ENCODE measurements around the gene CSNK1G2. TPM values are rescaled to one million over a fixed set of nuclear protein-coding genes. Genes with fewer than 3 reads are reported as not detected.

Gene CSNK1G2
- total RNA-seq, 6 experiments from 2014 or later = 44.8 to 52.0 (median 51.1) TPM

DNA sequence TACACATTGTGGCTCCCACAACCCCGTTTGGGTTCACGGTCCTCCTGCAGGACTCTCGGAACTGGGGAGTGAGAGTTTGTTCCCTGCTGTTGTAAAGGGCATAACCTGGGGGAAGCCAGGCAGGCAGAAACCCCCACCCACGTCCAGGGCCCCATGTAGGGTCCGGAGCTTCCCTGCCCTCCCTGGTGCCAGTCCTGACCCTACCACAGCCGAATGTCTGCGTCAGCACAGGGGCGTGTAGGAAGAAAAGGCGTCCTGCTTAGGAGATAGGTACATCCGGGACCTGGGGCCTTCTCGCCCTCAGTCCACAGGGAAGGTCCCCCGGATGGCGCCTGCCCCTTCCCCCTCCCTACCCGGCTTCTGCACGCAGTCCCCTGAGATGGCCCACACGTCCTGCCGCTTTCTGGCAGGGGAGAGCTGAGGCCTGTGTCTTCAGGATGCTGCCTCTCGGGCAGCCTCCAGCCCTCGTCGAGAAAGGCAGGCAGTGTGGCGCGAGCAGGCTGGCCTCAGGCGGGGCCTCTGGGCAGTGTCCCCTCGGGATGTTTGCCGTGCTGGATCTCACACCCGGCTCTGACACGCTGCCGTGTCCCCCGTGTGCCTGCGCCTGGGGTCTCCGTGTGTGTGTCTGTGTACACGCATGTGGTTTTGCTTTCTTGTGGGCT is 19.1 kb downstream of the CSNK1G2 start:
- H3K27ac Mint-ChIP-seq = no peak overlapping the region

DNA sequence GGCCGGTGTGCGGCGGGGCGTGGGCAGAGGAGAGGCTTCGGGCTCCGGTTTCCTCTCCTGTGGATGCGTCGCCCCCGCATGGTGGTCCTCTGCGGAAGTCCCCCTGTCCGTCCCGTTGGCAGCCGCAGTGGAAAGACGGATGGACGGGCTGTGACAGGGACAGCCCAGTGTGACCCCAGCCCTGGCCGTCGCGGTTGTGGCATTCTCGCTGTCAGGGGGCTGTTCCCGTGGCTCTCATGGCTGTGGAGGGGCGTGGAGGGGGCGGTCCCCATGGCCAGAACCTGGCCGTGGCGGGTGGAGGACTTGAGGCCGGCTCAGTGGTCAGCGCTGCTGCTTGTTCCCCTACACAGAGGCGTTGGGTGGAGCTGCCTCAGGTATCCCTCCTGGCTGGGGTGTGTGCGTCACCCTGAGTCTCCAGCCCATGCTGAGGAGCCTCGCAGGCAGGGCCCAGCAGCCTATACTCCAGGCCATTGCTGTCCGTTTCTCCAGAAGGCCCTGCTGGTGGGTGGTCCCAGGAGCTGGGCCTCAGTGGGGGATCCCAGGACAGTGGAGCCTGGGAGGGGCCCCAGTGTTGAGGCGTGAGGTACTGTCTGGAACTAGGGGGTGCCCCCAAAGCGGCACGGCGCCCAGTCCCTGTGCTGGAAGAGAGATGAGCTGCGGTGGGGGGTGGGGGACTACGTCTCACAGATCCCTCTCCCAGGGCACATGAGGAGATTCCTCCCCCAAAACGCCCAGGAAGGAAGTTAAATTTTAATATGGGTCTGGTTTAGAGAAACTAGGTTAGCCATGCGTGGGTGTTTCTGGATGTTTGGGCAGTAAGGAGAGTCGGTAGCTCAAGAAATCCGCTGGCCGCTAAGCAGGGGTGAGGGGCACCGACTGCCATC is 20.3 kb downstream of the CSNK1G2 start:
- TF ChIP-seq, protein P1, sequence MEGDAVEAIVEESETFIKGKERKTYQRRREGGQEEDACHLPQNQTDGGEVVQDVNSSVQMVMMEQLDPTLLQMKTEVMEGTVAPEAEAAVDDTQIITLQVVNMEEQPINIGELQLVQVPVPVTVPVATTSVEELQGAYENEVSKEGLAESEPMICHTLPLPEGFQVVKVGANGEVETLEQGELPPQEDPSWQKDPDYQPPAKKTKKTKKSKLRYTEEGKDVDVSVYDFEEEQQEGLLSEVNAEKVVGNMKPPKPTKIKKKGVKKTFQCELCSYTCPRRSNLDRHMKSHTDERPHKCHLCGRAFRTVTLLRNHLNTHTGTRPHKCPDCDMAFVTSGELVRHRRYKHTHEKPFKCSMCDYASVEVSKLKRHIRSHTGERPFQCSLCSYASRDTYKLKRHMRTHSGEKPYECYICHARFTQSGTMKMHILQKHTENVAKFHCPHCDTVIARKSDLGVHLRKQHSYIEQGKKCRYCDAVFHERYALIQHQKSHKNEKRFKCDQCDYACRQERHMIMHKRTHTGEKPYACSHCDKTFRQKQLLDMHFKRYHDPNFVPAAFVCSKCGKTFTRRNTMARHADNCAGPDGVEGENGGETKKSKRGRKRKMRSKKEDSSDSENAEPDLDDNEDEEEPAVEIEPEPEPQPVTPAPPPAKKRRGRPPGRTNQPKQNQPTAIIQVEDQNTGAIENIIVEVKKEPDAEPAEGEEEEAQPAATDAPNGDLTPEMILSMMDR (IDR thresholded peaks at IDR 0.05) = no peak
- Mint-ChIP-seq H3K9me3 (no peaks in the 10 kb centered on the region), H3K27ac (no peak overlapping the region), H3K36me3 (ENCODE audit: low read depth) (no peaks in the 10 kb centered on the region), H3K4me3 (no peak overlapping the region), H3K4me1 (ENCODE audit: low read depth) (no peaks in the 10 kb centered on the region), H3K27me3 (ENCODE audit: insufficient read depth) (no peaks in the 10 kb centered on the region)
- no peak for DNase-seq

More for the DNA sequence above, 19.1 kb downstream of the CSNK1G2 start:
- TF ChIP-seq, protein P1 (IDR thresholded peaks at IDR 0.05) = no peak
- no peaks in the 10 kb centered on the region for H3K36me3 Mint-ChIP-seq (ENCODE audit: low read depth)
- H3K27me3 Mint-ChIP-seq (ENCODE audit: insufficient read depth) = no peaks in the 10 kb centered on the region
- no peak for DNase-seq
- H3K4me3 Mint-ChIP-seq = no peak overlapping the region
- no peaks in the 10 kb centered on the region for H3K9me3 Mint-ChIP-seq
- no peaks in the 10 kb centered on the region for H3K4me1 Mint-ChIP-seq (ENCODE audit: low read depth)

DNA sequence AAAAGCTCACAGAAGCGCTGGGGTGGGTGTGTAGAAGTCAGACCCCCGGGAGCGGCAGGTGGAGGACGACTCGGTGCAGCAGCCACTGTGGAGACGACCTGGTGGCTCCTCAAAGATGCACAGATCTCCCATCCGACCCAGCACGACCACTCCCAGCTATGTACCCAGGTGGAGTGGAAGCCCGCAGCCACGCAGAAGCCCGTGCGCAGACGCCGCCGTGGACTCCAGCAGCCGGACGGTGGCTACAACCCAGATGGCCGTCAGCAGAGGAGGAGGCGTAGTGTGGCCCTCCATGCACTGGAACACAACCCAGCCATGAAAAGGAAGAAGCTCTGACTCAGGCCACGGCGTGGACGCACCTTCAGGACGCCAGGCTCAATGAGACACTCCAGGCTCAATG is 21.7 kb downstream of the CSNK1G2 start:
- TF ChIP-seq, protein P1 (IDR thresholded peaks at IDR 0.05) = no peak
- Mint-ChIP-seq H3K36me3 (ENCODE audit: low read depth) (no peaks in the 10 kb centered on the region), H3K27ac (no peak overlapping the region), H3K4me3 (no peak overlapping the region), H3K4me1 (ENCODE audit: low read depth) (no peaks in the 10 kb centered on the region), H3K27me3 (ENCODE audit: insufficient read depth) (no peaks in the 10 kb centered on the region), H3K9me3 (no peaks in the 10 kb centered on the region)
- no peak for DNase-seq

- H3K9me3 Mint-ChIP-seq = no peaks in the 10 kb centered on the region
- H3K27ac Mint-ChIP-seq = no peak overlapping the region
- no peak for DNase-seq
- no peak overlapping the region for H3K4me3 Mint-ChIP-seq
- H3K27me3 Mint-ChIP-seq (ENCODE audit: insufficient read depth) = no peaks in the 10 kb centered on the region
- TF ChIP-seq, protein P1 (IDR thresholded peaks at IDR 0.05) = no peak
- H3K36me3 Mint-ChIP-seq (ENCODE audit: low read depth) = no peaks in the 10 kb centered on the region
- no peaks in the 10 kb centered on the region for H3K4me1 Mint-ChIP-seq (ENCODE audit: low read depth)
Observed at GRCh38 chr19:1967087-1967608, 26.2 kb downstream of the CSNK1G2 start.

- Mint-ChIP-seq H3K9me3 (no peaks in the 10 kb centered on the region), H3K4me3 (no peak overlapping the region), H3K4me1 (ENCODE audit: low read depth) (no peaks in the 10 kb centered on the region; the same call in 1 of the 2 replicates), H3K27me3 (ENCODE audit: insufficient read depth) (no peaks in the 10 kb centered on the region), H3K27ac (no peak overlapping the region), H3K36me3 (ENCODE audit: low read depth) (no peaks in the 10 kb centered on the region)
- TF ChIP-seq, protein P1 (IDR thresholded peaks at IDR 0.05) = no peak
- no peak for DNase-seq
Observed at GRCh38 chr19:1968279-1969175, 27.6 kb downstream of the CSNK1G2 start.
